ENCODE measurements around the gene PLXNA4.

- no peak for TF ChIP-seq CTCF (IDR thresholded peaks at IDR 0.05; ENCODE audit: insufficient read depth, low read length, poor library complexity, severe bottlenecking)
- TF ChIP-seq EZH2phosphoT487 (conservative IDR thresholded peaks at IDR 0.05; ENCODE audit: low read length) = no peak
Observed at GRCh38 chr7:132123773-132124172, 452.5 kb downstream of the PLXNA4 start.
